ENCODE data around the gene ZIC5. TPM values are rescaled to one million over a fixed set of nuclear protein-coding genes. Genes with fewer than 3 reads are reported as not detected.

ZIC5 gene
- total and polyA plus RNA-seq, 4 donors = not detected

- Histone ChIP-seq H3K36me3 (ENCODE audit: control insufficient read depth in 4 of 4, insufficient read depth in 4 of 4, low read length in 4 of 4) (no peaks in the 10 kb centered on the region), H3K27me3 (ENCODE audit: control insufficient read depth in 3 of 3, insufficient read depth in 3 of 3, low read length in 2 of 3) (peaks cover 0 to 6% (median 0%) of the 10 kb centered on the region in 3 donors), H3K9me3 (ENCODE audit: control insufficient read depth in 4 of 4, insufficient read depth in 3 of 4, low read length in 3 of 4) (no peaks in the 10 kb centered on the region), H3K4me3 (no peak overlapping the region), H3K4me1 (ENCODE audit: control insufficient read depth in 5 of 5, insufficient read depth in 5 of 5, low read length in 5 of 5) (no peaks in the 10 kb centered on the region), H3K27ac (ENCODE audit: low read depth in 1 of 2, low read length in 1 of 2) (no peak overlapping the region), H3K9ac (ENCODE audit: insufficient read depth in 1 of 2, low read length in 2 of 2) (no peak overlapping the region)
- TF ChIP-seq CTCF (IDR thresholded peaks at IDR 0.05; ENCODE audit: control extremely low read depth, extremely low read depth) = no peak
- 79 to 95% methylated on average over 2 of the region's 2 CpGs for WGBS, 2 donors
- no peak for ATAC-seq (ENCODE audit: insufficient read depth, low FRiP score)
- no peak for DNase-seq
Observed at GRCh38 chr13:99919132-99919531, 52.4 kb downstream of the ZIC5 start.

GRCh38 chr13:99916366-99917103 lies 55.0 kb downstream of the ZIC5 start:
- Histone ChIP-seq H3K36me3 (ENCODE audit: control insufficient read depth in 4 of 4, insufficient read depth in 4 of 4, low read length in 4 of 4) (no peaks in the 10 kb centered on the region), H3K4me1 (ENCODE audit: control insufficient read depth in 5 of 5, insufficient read depth in 5 of 5, low read length in 5 of 5) (no peaks in the 10 kb centered on the region), H3K27me3 (ENCODE audit: control insufficient read depth in 3 of 3, insufficient read depth in 3 of 3, low read length in 2 of 3) (peaks cover 0 to 6% (median 0%) of the 10 kb centered on the region in 3 donors), H3K4me3 (no peak overlapping the region), H3K9ac (ENCODE audit: insufficient read depth in 1 of 2, low read length in 2 of 2) (no peak overlapping the region), H3K9me3 (ENCODE audit: control insufficient read depth in 4 of 4, insufficient read depth in 3 of 4, low read length in 3 of 4) (no peaks in the 10 kb centered on the region), H3K27ac (ENCODE audit: low read depth in 1 of 2, low read length in 1 of 2) (no peak overlapping the region)
- TF ChIP-seq CTCF (IDR thresholded peaks at IDR 0.05; ENCODE audit: control extremely low read depth, extremely low read depth) = peak; percentile 90
- 45 to 48% methylated on average over 10 of the region's 10 CpGs for WGBS, 2 donors
- ATAC-seq (ENCODE audit: insufficient read depth, low FRiP score) (peak; percentile 77), DNase-seq (peak in 2 of 3 donors; percentile 78 to 83)

GRCh38 chr13:99913167-99913566 lies 58.4 kb downstream of the ZIC5 start:
- WGBS, 2 donors = 76% methylated on average over 7 of the region's 7 CpGs
- H3K27ac ChIP-seq (ENCODE audit: low read depth in 1 of 2, low read length in 1 of 2) = no peak overlapping the region
- DNase-seq (peak; percentile 27 to 68 (median 49)), ATAC-seq (ENCODE audit: insufficient read depth, low FRiP score) (no peak)
- H3K4me3 ChIP-seq = no peak overlapping the region
- H3K36me3 ChIP-seq (ENCODE audit: control insufficient read depth in 4 of 4, insufficient read depth in 4 of 4, low read length in 4 of 4) = no peaks in the 10 kb centered on the region
- H3K27me3 ChIP-seq (ENCODE audit: control insufficient read depth in 3 of 3, insufficient read depth in 3 of 3, low read length in 2 of 3) = peaks cover 0 to 9% (median 7%) of the 10 kb centered on the region in 3 donors
- peaks cover 0 to 12% (median 3%) of the 10 kb centered on the region in 5 donors for H3K4me1 ChIP-seq (ENCODE audit: control insufficient read depth in 5 of 5, insufficient read depth in 5 of 5, low read length in 5 of 5)
- TF ChIP-seq CTCF (IDR thresholded peaks at IDR 0.05; ENCODE audit: control extremely low read depth, extremely low read depth) = no peak
- H3K9ac ChIP-seq (ENCODE audit: insufficient read depth in 1 of 2, low read length in 2 of 2) = no peak overlapping the region
- H3K9me3 ChIP-seq (ENCODE audit: control insufficient read depth in 4 of 4, insufficient read depth in 3 of 4, low read length in 3 of 4) = no peaks in the 10 kb centered on the region

Other genes with a start within 250 kb of the ZIC5 start
- under 1 TPM in 1 of 2 donors, not detected in 1; 0.06 TPM for gene ZIC2, start 10.0 kb upstream of the ZIC5 start, total RNA-seq
- gene ZIC2, start 10.0 kb upstream of the ZIC5 start, polyA plus RNA-seq = not detected
- 10 to 100 TPM; 25.8 to 71.8 TPM for gene PCCA, start 117.3 kb upstream of the ZIC5 start, total RNA-seq
- 10 to 100 TPM in 1 of 2 donors, 1 to 10 TPM in 1; 8.3 to 19.9 TPM for gene PCCA, start 117.3 kb upstream of the ZIC5 start, polyA plus RNA-seq